ENCODE measurements around the gene PHC1. TPM values are rescaled to one million over a fixed set of nuclear protein-coding genes. Genes with fewer than 3 reads are reported as not detected.
A peak's percentile ranks its signal among the peaks of the same experiment; 100 is the strongest.

Gene PHC1
- total and polyA plus RNA-seq, 7 donors: 2.1 to 46.8 (median 31.0) TPM

DNA sequence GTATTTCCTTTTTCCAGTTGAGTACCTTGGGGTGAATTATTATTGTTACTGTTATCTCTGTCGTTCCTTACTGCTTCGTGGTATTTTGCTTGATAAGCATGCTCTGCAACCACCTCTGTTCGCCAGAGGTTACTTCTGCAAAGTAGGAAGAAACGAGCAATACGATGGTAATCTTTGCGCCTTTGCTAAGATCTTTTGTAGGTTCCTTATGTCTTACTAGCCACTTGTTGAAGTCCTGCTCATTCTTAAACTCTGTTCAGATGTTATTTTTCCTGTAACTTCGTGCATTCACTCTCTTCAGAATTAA is 35.9 kb downstream of the PHC1 start:
- intact Hi-C loops (cut with DNase I): loop anchor here (2.0 to 10.0 kb wide), 3 partner anchors 35 to 705 kb away; partner anchors contain the start of gene PHC1
- no peaks in the 10 kb centered on the region for H3K27me3 ChIP-seq

DNA sequence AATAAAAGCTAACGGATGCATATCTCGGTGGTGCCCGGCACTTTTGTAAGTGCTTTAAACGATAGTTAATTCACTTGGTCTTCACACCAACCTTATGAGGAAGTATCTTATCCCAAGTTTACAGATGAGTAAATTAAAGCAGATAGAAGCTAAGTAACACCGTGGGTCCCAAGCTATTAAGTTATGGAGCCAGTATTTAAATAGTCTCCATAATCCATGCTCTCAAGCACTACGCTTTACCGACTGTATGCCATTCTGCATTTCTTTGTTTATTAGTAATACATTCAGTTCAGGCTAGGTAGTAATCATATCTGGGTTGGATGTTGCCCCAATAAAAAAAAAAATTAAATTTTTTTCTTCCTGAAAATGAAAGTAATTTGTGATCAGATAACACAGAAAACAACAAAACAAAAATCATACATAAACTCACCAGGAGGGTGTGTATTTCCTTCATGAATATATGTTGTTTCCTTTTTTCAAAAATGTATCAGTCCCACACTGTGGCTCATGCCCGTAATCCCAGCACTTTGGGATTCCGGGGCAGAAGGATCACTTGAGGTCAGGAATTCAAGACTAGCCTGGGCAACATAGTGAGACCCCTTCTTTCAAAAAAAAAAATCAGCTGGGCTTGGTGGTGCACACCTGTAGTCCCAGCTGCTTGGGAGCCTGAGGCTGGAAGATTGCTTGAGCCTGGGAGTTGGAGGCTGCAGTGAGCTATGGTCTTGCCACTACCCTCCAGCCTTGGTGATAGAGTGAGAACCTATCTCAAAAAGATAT is 36.6 kb downstream of the PHC1 start:
- TF ChIP-seq POLR2A (IDR thresholded peaks at IDR 0.05) (no peak), POLR2AphosphoS5 (IDR thresholded peaks at IDR 0.05) (no peak), EP300 (IDR thresholded peaks at IDR 0.05) (no peak)
- TF ChIP-seq, protein P1, sequence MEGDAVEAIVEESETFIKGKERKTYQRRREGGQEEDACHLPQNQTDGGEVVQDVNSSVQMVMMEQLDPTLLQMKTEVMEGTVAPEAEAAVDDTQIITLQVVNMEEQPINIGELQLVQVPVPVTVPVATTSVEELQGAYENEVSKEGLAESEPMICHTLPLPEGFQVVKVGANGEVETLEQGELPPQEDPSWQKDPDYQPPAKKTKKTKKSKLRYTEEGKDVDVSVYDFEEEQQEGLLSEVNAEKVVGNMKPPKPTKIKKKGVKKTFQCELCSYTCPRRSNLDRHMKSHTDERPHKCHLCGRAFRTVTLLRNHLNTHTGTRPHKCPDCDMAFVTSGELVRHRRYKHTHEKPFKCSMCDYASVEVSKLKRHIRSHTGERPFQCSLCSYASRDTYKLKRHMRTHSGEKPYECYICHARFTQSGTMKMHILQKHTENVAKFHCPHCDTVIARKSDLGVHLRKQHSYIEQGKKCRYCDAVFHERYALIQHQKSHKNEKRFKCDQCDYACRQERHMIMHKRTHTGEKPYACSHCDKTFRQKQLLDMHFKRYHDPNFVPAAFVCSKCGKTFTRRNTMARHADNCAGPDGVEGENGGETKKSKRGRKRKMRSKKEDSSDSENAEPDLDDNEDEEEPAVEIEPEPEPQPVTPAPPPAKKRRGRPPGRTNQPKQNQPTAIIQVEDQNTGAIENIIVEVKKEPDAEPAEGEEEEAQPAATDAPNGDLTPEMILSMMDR (IDR thresholded peaks at IDR 0.05): peak in 1 of 4 experiments; percentile 15
- H3K4me3 ChIP-seq: peak overlapping the region; percentile 67 to 90 (median 82)
- peaks cover 0 to 31% (median 21%) of the 10 kb centered on the region in 4 donors for H3K4me1 ChIP-seq
- peak overlapping the region; percentile 94 to 99 (median 96) for H3K27ac ChIP-seq
- 14 to 19% methylated on average over 9 of the region's 9 CpGs for WGBS, 2 donors
- no peaks in the 10 kb centered on the region for H3K9me3 ChIP-seq
- intact Hi-C loops (cut with DNase I): loop anchor here (2.0 to 10.0 kb wide), 3 partner anchors 36 to 706 kb away; partner anchors contain the start of gene PHC1
- H3K36me3 ChIP-seq: peaks cover 0 to 8% (median 0%) of the 10 kb centered on the region in 4 donors
- no peak for DNase-seq
- H3K27me3 ChIP-seq: no peaks in the 10 kb centered on the region

More for the DNA sequence above, 35.9 kb downstream of the PHC1 start:
- no peak for TF ChIP-seq POLR2A (IDR thresholded peaks at IDR 0.05)
- TF ChIP-seq POLR2AphosphoS5 (IDR thresholded peaks at IDR 0.05): no peak
- TF ChIP-seq, protein P1 (IDR thresholded peaks at IDR 0.05): peak in 2 of 4 experiments; percentile 0 to 6
- TF ChIP-seq EP300 (IDR thresholded peaks at IDR 0.05): no peak
- Histone ChIP-seq H3K9me3 (no peaks in the 10 kb centered on the region), H3K4me1 (peaks cover 0 to 31% (median 21%) of the 10 kb centered on the region in 4 donors), H3K4me3 (peak overlapping the region; percentile 67 to 90 (median 82)), H3K27ac (peak overlapping the region; percentile 94 to 99 (median 96)), H3K36me3 (peaks cover 0 to 15% (median 2%) of the 10 kb centered on the region in 4 donors)
- 0% methylated on average over 7 of the region's 7 CpGs for WGBS, 2 donors
- no peak for DNase-seq

DNA sequence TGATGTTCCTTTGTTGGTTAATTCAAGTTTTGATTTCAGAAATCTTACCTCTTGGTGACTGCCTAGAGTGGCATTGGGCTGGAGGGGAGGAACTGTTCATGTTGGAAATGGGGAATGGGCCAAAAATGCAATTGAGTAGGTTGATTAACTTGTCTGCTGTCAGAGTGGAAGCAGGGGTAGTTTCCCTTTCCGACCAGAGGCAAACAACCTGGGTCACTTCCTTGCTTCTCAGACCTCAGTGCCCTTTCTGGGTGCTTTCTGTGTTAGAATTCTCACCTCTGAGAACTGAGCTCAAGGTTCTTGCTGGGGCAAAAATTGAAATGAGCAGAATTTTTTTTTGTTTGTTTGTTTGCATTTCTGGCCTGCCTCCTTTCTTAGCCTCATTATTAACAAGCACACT is 37.4 kb downstream of the PHC1 start:
- H3K27ac ChIP-seq: no peak overlapping the region
- no peak for DNase-seq
- 76 to 86% methylated on average over 1 of the region's 1 CpG for WGBS, 2 donors
- H3K9me3 ChIP-seq: no peaks in the 10 kb centered on the region
- TF ChIP-seq EP300 (IDR thresholded peaks at IDR 0.05) (no peak), POLR2AphosphoS5 (IDR thresholded peaks at IDR 0.05) (no peak), POLR2A (IDR thresholded peaks at IDR 0.05) (no peak)
- TF ChIP-seq, protein P1 (IDR thresholded peaks at IDR 0.05): no peak
- H3K4me3 ChIP-seq: no peak overlapping the region
- no peaks in the 10 kb centered on the region for H3K36me3 ChIP-seq
- H3K27me3 ChIP-seq: no peaks in the 10 kb centered on the region
- peaks cover 0 to 31% (median 21%) of the 10 kb centered on the region in 4 donors for H3K4me1 ChIP-seq
- intact Hi-C loops (cut with DNase I): loop anchor here (2.0 to 10.0 kb wide), 3 partner anchors 37 to 707 kb away; partner anchors contain the start of gene PHC1

DNA sequence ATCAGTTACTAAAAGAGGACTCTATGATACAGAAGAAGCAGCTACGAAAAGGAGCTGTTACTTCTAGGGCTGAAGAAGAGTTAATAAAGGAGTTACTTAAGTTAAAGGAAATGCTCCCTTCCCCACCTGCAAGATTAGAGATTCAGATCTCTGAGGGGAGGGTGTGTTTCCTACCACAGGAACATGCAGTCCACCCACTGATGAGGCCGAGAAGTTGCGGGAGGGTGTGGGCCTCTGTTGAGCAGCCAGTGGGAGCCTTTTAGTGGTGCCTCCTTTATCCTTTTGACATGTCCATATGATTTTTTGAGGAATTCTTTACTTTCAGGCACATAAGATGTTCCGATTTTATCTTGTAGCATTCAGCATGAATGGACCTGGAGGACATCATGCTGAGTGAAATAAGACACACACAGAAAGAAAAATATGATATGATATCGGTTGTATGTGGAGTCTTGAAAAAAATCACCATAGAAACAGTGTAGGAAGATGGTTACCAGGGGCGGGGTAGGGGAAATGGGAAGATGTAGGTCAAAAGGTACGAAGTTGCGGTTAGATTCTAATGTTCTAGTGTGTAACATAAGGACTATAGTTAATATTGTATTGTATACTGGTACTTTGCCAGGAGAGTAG is 39.6 kb downstream of the PHC1 start:
- Histone ChIP-seq H3K27me3 (no peaks in the 10 kb centered on the region), H3K4me1 (peaks cover 0 to 11% (median 5%) of the 10 kb centered on the region in 4 donors), H3K9me3 (no peaks in the 10 kb centered on the region), H3K36me3 (no peaks in the 10 kb centered on the region), H3K4me3 (no peak overlapping the region), H3K27ac (no peak overlapping the region)
- TF ChIP-seq EP300 (IDR thresholded peaks at IDR 0.05) (no peak), POLR2A (IDR thresholded peaks at IDR 0.05) (no peak), POLR2AphosphoS5 (IDR thresholded peaks at IDR 0.05) (no peak)
- TF ChIP-seq, protein P1 (IDR thresholded peaks at IDR 0.05): no peak
- DNase-seq: no peak
- WGBS, 2 donors: 83 to 92% methylated on average over 8 of the region's 8 CpGs
- intact Hi-C loops (cut with DNase I): loop anchor here (10.0 kb wide), 1 partner anchor 709 kb away; no protein-coding TSS in a partner anchor

All from sigmoid colon (tissue), 7 donors.